ENCODE data around the gene MYCBP2. TPM values are rescaled to one million over a fixed set of nuclear protein-coding genes. Genes with fewer than 3 reads are reported as not detected.

Gene MYCBP2
- total RNA-seq, 2 experiments from 2014 or later = 97.5 to 101 TPM

DNA sequence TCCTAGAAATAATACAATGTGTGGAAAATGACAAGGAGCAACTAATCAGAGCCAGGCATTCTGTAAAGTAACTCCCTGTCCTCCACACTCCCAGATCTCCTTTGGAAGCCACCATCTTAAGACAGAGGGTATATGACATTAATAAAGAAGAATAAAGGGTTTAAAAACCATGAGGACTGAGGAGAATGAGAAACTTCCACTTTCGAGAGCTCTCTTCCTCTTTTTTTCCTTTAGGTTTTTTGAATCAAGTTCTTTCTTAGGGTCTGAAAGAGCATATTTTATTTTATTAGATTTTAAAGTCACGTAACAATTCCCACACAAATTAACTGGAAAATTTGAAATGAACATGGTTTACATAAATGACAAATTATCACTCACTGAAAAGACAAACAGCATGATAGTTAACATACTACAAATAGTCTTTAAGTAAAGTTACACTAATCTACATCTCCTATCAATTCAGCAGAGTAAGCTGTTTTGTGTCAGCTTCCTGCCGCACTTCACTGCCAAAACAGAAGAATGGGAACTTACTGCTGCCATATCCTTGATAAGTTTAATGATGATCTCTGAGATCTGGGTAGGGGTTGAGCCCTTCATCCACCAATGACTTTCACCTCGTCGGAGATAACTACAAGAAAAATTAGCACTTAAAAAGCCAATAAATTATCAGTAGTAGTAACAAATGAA, 261.3 kb downstream of the MYCBP2 start:
- Mint-ChIP-seq H3K4me1 (ENCODE audit: low read depth) (peaks cover 5% of the 10 kb centered on the region), H3K4me3 (no peak overlapping the region), H3K27me3 (no peaks in the 10 kb centered on the region), H3K27ac (no peak overlapping the region), H3K36me3 (ENCODE audit: low read depth) (peaks cover 35% of the 10 kb centered on the region), H3K9me3 (no peaks in the 10 kb centered on the region)
- intact Hi-C loops (cut with micrococcal nuclease) = no loop called here
- POLR2A ChIA-PET = interaction anchor here (0.7 kb wide), 1 partner anchor 353 kb away, joined by 3 read pairs; no protein-coding TSS in a partner anchor
- CTCF ChIA-PET = no interaction called here
- ATAC-seq = no peak
- no peak for DNase-seq
- no peak for TF ChIP-seq CTCF (IDR thresholded peaks at IDR 0.05)

DNA sequence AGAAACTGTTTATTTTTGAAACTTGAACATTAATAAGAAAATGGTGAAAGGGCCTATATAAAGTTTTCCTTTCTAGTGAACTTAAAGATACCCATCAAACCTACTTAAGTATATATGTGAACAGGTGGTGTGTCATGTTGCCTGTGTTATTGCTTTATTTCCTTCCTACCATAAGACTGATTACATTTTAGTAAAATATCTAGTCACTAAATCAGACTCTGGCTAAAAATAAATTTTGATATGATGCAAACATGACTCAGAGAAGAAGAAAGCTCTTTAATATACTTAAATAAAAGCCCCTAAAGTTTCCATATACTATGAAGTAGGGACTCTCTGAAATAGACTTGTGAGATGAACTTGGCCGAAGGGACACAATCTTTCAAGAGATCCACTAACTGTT, 264.8 kb downstream of the MYCBP2 start:
- peaks cover 5% of the 10 kb centered on the region for H3K4me1 Mint-ChIP-seq (ENCODE audit: low read depth)
- DNase-seq (no peak), ATAC-seq (no peak)
- peaks cover 33% of the 10 kb centered on the region for H3K36me3 Mint-ChIP-seq (ENCODE audit: low read depth)
- POLR2A ChIA-PET = no interaction called here
- H3K9me3 Mint-ChIP-seq = no peaks in the 10 kb centered on the region
- intact Hi-C loops (cut with micrococcal nuclease) = no loop called here
- CTCF ChIA-PET = interaction anchor here (1.2 kb wide), 1 partner anchor 10 kb away, joined by 4 read pairs; no protein-coding TSS in a partner anchor
- peak overlapping the region; percentile 77 for H3K27ac Mint-ChIP-seq
- no peak for TF ChIP-seq CTCF (IDR thresholded peaks at IDR 0.05)
- H3K27me3 Mint-ChIP-seq = no peaks in the 10 kb centered on the region
- H3K4me3 Mint-ChIP-seq = no peak overlapping the region

DNA sequence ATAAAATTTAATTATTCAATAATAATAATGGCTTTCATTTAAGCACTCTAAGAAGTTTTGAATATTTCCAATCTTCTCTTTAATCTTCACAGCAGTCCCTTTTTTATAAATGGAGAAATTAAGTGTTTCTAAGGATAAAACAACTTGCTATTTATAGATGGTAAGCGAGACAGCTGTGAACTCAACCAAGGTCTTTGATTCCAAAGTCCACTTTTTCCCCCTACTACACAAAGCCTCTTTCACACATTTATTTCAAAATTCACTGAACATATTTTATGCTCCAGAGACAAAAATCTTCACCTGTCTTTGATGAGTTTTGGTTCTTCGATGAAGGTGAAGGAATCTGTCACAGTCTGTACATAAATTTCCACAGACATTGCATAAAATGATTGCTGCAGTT, 265.5 kb downstream of the MYCBP2 start:
- ATAC-seq (no peak), DNase-seq (no peak)
- ChIA-PET CTCF (no interaction called here), POLR2A (no interaction called here)
- no peak for TF ChIP-seq CTCF (IDR thresholded peaks at IDR 0.05)
- intact Hi-C loops (cut with micrococcal nuclease) = no loop called here
- Mint-ChIP-seq H3K4me1 (ENCODE audit: low read depth) (peaks cover 5% of the 10 kb centered on the region), H3K4me3 (no peak overlapping the region), H3K27me3 (no peaks in the 10 kb centered on the region), H3K27ac (no peak overlapping the region), H3K9me3 (no peaks in the 10 kb centered on the region), H3K36me3 (ENCODE audit: low read depth) (peaks cover 38% of the 10 kb centered on the region)

DNA sequence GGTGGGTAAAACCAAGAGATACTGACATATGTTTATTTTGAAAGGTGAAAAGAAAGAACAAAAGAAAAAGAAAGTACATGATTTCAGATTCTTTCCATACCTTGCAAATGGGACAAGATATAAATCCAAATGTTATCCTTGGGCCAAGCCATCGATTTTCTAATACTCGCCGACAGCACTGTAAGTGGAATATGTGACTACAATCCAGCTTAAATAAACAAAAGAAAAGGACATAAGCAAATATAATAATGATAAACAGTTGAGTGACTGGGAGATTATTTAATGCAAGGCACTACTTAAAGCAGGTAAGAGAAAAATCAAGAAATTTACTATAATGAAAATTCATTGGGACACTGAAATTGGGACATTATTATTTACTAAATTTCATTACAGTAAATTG, 270.0 kb downstream of the MYCBP2 start:
- Mint-ChIP-seq H3K27ac (peak overlapping the region; percentile 38), H3K36me3 (ENCODE audit: low read depth) (peaks cover 41% of the 10 kb centered on the region), H3K9me3 (no peaks in the 10 kb centered on the region), H3K4me3 (no peak overlapping the region), H3K4me1 (ENCODE audit: low read depth) (no peaks in the 10 kb centered on the region), H3K27me3 (no peaks in the 10 kb centered on the region)
- POLR2A ChIA-PET = no interaction called here
- DNase-seq = no peak
- no peak for TF ChIP-seq CTCF (IDR thresholded peaks at IDR 0.05)
- intact Hi-C loops (cut with micrococcal nuclease) = no loop called here
- no peak for ATAC-seq
- CTCF ChIA-PET = interaction anchor here (1.1 kb wide), 1 partner anchor 25 kb away, joined by 3 read pairs; no protein-coding TSS in a partner anchor

GRCh38 chr13:77056382-77056781, 270.5 kb downstream of the MYCBP2 start:
- intact Hi-C loops (cut with micrococcal nuclease) = no loop called here
- Mint-ChIP-seq H3K36me3 (ENCODE audit: low read depth) (peaks cover 41% of the 10 kb centered on the region), H3K4me1 (ENCODE audit: low read depth) (no peaks in the 10 kb centered on the region), H3K27me3 (no peaks in the 10 kb centered on the region), H3K27ac (peak overlapping the region; percentile 38), H3K9me3 (no peaks in the 10 kb centered on the region), H3K4me3 (no peak overlapping the region)
- no peak for TF ChIP-seq CTCF (IDR thresholded peaks at IDR 0.05)
- no peak for ATAC-seq
- ChIA-PET POLR2A (no interaction called here), CTCF (interaction anchor here (1.1 kb wide), 1 partner anchor 25 kb away, joined by 3 read pairs; no protein-coding TSS in a partner anchor)
- DNase-seq = no peak

All from activated CD8-positive, alpha-beta T cell treated with anti-CD3 and anti-CD28 coated beads for 36 hours (primary cell).